T-helper 17 cell (primary cell): ENCODE results near the gene FAM193A. TPM values are rescaled to one million over a fixed set of nuclear protein-coding genes. Genes with fewer than 3 reads are reported as not detected.
"Not testable (repeated sequence)": the region's sequence is repeated elsewhere in the genome, so short reads cannot be mapped to it uniquely, and the experiment has no call there.

Experiments
- ATAC-seq: fragments of 150-1000 bp; cut with Tn5 transposase; 2 replicates; pipeline ENCODE4 v1.10.0; 2021; ENCODE audit warnings: mild to moderate bottlenecking, moderate library complexity
- DNase-seq, 3 donors: peaks; one replicate each; pipeline versions ENCODE4 v3.0.0 to v3.0.0-alpha.2; 2020 to 2021
- H3K9me3 ChIP-seq: one replicate; pipeline ENCODE4 v1.7.0; 2013; ENCODE audit warnings: low read length, mild to moderate bottlenecking; ENCODE audit not compliant: control insufficient read depth, poor library complexity, severe bottlenecking
- H3K27ac Mint-ChIP-seq: one replicate; pipeline ENCODE4 v1.8.0; 2022; ENCODE audit warnings: mild to moderate bottlenecking, moderate library complexity, mixed read lengths
- H3K27me3 Mint-ChIP-seq: one replicate; pipeline ENCODE4 v1.8.0; 2022; ENCODE audit warnings: mixed read lengths
- H3K36me3 Mint-ChIP-seq: one replicate; pipeline ENCODE4 v1.8.0; 2022; ENCODE audit warnings: low read depth, mixed read lengths
- H3K4me1 Mint-ChIP-seq: one replicate; pipeline ENCODE4 v1.8.0; 2022; ENCODE audit warnings: mild to moderate bottlenecking, mixed read lengths
- H3K4me3 Mint-ChIP-seq: one replicate; pipeline ENCODE4 v1.8.0; 2022; ENCODE audit warnings: mild to moderate bottlenecking, moderate library complexity, mixed read lengths
- total RNA-seq, 4 donors: library from RNA in 2 of 4; stranded (reverse) in 2 of 4; gene quantifications; one replicate each; pipeline ENCODE4 v1.2.3 and lab custom pipeline; 2022 to 2026

Gene FAM193A
- total RNA-seq, 2 donors from 2014 or later = 34.8 to 39.8 TPM

DNA sequence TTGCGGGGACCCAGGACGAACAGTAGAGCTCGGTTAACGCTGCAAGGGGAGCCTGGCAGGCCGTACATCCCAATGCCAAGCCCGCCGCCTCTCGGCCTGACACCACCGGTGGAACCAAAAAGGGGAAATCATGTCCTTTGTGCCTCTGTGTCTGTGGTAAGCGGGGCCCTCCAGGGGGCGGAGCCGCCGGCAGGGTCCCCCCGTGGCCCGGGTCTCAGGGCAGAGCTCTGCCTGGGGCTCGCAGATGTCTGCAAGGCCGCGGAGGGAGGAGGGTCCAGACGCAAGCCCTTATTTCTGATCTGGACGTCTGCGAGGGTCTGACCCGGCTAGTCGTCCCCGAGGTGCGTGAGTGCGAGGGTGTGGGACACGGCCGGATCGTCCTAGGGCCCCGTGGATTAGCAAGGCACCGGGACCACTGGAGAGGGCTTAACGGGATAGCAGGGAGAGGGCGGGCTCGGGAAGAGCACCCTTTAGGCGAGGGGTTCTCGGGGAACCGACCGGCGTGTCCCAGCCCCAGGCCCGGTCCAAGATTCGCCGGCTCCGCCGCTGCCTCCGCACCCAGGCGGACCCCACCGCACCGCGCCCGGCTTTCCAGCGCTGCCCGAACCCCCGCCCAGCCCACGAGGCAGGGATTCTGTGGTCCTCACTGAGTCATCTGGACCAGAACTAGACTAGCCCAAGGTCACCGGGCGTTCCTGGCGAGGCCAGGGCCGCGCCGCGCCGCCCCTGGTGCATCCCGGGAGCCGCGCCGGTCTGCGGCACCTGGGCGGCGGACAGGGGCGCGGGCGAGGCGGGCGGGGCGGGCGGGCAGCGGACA lies 863 bp upstream of the FAM193A start:
- H3K27me3 Mint-ChIP-seq = no peaks in the 10 kb centered on the region
- H3K27ac Mint-ChIP-seq = peak overlapping the region; percentile 53
- H3K4me3 Mint-ChIP-seq = peak overlapping the region; percentile 88
- DNase-seq = peak; percentile 31 to 45 (median 33)
- no peaks in the 10 kb centered on the region for H3K9me3 ChIP-seq
- H3K4me1 Mint-ChIP-seq = peaks cover 9% of the 10 kb centered on the region
- no peaks in the 10 kb centered on the region for H3K36me3 Mint-ChIP-seq
- ATAC-seq = peak; percentile 3

DNA sequence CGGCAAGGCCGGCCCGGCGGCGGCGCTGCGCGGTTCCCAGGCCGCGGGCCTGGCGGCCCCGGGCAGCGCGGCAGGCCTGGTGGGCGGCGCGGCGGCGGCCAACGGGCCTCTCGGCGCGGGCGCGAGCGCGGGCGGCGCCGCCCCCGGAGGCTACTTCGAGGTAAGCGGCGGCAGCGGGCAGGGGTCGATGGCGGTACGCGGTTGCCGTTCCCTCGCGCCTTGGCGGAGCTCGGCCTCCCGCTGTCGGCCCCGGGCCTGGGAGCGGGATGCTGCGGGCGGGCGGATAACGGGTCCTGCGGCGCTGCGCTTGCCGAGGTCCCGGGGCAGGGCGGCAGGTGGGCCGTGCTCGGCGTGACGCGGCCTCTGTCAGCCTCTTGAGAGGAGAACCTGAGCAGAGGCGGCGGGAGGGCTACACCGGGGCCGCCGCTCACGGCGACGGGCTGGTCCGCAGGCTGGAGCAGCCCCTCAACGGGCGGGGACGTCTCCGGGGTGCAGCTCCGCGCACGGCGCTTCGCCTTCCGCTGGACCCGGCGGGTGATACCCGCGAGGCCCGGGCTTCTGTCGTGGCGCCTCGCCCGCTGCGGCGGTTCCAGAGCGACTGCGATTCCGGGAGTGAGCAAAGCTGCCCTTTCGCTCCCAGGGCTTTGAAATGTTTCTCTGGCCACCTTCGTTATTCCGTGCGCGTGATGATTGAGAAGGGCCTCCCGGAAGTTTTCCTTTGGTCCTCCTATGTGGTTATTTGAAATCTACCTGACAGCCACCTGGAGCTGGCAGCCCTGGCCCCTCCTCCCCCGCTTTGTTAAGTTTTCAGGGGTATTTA lies 774 bp downstream of the FAM193A start:
- H3K4me3 Mint-ChIP-seq = peak overlapping the region; percentile 84
- H3K9me3 ChIP-seq = no peaks in the 10 kb centered on the region
- H3K4me1 Mint-ChIP-seq = peaks cover 9% of the 10 kb centered on the region
- H3K27me3 Mint-ChIP-seq = no peaks in the 10 kb centered on the region
- DNase-seq (peak; percentile 43 to 54 (median 47)), ATAC-seq (peak; percentile 4)
- H3K36me3 Mint-ChIP-seq = no peaks in the 10 kb centered on the region
- H3K27ac Mint-ChIP-seq = peak overlapping the region; percentile 76

DNA sequence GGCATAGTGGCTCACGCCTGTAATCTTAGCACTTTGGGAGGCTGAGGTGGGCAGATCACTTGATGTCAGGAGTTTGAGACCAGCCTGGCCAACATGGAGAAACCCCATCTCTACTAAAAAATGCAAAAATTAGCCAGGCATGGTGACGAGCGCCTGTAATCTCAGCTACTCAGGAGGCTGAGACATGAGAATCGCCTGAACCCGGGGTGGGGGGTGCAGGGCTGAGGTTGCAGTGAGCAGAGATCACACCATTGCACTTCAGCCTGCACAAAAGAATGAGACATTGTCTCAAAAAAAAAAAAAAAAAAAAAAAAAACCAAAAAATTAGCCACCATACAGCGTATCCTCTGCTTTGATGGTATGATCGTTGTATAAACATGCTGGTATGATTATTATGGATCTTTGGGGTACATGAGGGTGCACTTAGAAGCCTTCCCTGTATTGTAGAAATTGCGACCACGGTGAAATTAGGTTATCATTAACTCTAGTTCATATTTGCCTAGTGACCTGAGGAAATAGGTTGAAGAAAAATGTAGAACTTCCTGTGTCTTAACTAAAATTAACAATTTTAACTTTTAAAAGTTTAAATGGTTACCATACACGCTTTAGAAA lies 7.2 kb downstream of the FAM193A start:
- H3K9me3 ChIP-seq, DNase-seq, H3K4me3 Mint-ChIP-seq, ATAC-seq, H3K36me3 Mint-ChIP-seq, H3K27ac Mint-ChIP-seq, H3K27me3 Mint-ChIP-seq: not testable (repeated sequence)
- peaks cover 19% of the 10 kb centered on the region for H3K4me1 Mint-ChIP-seq

DNA sequence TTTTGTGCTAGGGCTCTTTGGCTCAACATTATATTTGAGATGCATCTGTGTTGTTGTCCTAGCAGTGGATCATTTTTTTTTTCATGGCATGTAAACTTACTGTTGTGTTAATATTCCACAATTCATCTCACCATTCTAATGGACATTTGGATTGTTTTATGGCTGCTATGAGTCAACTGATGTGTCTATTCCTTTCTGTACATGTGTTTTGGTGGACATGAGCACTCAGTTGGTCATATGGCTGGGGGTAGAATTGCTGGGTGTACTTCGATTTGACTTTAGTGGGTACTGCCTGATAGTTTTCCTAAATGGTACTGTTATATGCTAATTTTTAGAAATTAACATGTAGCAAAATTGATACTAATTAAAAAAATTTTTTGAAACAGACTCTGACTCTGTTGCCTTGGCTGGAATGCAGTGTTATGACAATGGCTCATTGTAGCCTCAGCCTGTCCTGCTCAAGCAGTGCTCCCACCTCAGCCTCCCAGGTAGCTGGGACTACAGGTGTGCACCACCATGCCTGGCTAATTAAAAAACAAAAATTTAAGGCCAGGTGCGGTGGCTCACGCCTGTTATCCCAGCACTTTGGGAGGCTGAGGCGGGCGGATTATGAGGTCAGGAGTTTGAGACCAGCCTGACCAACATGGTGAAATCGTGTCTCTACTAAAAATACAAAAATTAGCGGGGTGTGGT lies 9.0 kb downstream of the FAM193A start:
- Mint-ChIP-seq H3K27me3 (no peaks in the 10 kb centered on the region), H3K4me3 (no peak overlapping the region), H3K27ac (peak overlapping the region; percentile 69), H3K36me3 (no peaks in the 10 kb centered on the region), H3K4me1 (peaks cover 18% of the 10 kb centered on the region)
- ATAC-seq (no peak), DNase-seq (no peak)
- no peaks in the 10 kb centered on the region for H3K9me3 ChIP-seq

DNA sequence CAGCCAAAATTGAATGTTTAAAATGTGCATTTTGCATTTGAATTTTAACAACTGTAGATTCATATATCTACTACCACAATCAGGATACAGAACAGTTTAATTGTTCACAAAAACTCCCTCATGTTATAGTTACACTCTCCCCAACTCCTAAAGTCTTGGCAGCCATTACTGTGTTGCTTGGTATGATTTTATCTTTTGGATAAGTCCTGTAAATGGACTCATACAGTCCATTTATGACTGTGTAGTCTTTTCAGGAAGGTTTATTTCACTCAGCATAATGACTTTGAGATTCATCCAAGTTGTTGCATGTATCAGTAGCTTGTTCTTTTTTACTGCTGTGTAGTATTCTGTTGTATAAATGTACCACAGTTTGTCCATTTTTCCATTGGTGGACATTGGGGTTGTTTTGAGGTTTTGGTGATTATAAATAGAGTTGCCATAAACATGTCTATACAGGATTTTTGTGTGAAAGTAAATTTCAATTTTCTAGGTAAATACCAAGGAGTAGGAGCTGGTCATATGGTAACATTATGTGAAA lies 9.9 kb downstream of the FAM193A start:
- no peak overlapping the region for H3K4me3 Mint-ChIP-seq
- no peaks in the 10 kb centered on the region for H3K27me3 Mint-ChIP-seq
- DNase-seq (no peak), ATAC-seq (no peak)
- H3K9me3 ChIP-seq = no peaks in the 10 kb centered on the region
- H3K4me1 Mint-ChIP-seq = peaks cover 23% of the 10 kb centered on the region
- H3K27ac Mint-ChIP-seq = no peak overlapping the region
- H3K36me3 Mint-ChIP-seq = no peaks in the 10 kb centered on the region

DNA sequence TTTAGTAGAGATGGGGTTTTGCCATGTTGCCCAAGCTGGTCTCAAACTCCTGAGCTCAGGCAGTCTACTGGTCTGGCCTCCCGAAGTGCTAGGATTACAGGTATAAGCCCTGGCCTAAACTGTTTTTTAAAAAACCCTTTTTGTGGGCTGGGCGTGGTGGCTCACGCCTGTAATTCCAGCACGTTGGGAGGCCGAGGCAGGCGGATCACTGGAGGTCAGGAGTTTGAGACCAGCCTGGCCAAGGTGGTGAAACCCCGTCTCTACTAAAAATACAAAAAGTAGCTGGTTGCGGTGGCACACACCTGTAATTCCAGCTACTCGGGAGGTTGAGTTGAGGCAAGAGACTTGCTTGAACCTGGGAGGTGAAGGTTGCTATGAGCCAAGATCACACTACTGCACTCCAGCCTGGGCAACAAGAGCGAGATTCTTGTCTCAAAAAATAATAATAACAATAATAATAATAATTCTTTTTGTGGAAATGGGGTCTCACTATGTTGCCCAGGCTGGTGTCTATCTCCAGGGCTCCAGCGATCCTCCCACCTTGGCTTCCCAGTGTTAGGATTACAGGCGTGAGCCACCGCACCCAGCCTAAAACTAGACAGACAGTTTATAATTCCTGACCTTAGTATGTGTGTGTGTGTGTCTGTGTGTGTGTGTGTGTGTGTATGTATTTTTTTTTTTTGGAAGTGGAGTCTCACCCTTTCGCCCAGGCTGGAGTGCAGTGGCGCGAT lies 10.7 kb downstream of the FAM193A start:
- peaks cover 26% of the 10 kb centered on the region for H3K4me1 Mint-ChIP-seq
- not testable (repeated sequence) for H3K4me3 Mint-ChIP-seq, H3K36me3 Mint-ChIP-seq, H3K27me3 Mint-ChIP-seq, H3K9me3 ChIP-seq, DNase-seq, ATAC-seq
- peak overlapping the region; percentile 43 for H3K27ac Mint-ChIP-seq

DNA sequence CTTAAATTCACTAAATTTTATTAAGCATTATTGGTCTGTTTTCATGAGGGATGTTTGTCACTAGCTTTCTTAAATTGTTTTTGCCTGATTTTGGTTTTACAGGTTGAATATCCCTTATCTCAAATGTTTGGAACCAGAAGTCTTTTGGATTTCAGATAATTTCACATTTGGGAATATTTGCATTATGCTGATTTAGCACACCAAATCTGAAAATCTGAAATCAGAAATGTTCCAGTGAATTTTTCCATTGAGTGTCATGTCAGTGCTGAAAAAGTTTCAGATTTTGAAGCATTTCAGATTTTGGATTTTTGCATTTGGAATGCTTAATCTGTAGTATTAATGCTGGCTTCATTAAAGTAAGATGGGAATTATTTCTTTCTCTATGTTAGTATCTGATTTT lies 14.7 kb downstream of the FAM193A start:
- no peak for DNase-seq
- ATAC-seq = no peak
- no peak overlapping the region for H3K27ac Mint-ChIP-seq

DNA sequence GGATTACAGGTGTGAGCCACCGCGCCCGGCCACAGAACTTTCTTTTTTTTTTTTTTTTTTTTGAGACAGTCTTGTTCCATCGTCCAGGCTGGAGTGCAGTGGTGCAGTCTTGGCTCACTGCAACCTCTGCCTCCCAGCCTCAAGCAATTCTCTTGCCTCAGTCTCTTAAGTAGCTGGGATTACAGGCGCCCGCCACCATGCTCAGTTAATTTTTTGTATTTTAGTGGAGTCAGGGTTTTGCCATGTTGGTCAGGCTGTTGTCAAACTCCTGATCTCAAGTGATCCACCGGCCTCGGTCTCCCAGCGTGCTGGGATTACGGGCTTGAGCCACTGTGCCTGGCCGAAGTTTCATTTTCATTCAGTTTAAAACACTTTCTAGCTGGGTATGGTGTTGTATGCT lies 16.4 kb downstream of the FAM193A start:
- H3K27me3 Mint-ChIP-seq = no peaks in the 10 kb centered on the region

More for the DNA sequence above, 14.7 kb downstream of the FAM193A start:
- Mint-ChIP-seq H3K36me3 (no peaks in the 10 kb centered on the region), H3K27me3 (no peaks in the 10 kb centered on the region), H3K4me3 (no peak overlapping the region), H3K4me1 (peaks cover 26% of the 10 kb centered on the region)
- no peaks in the 10 kb centered on the region for H3K9me3 ChIP-seq

DNA sequence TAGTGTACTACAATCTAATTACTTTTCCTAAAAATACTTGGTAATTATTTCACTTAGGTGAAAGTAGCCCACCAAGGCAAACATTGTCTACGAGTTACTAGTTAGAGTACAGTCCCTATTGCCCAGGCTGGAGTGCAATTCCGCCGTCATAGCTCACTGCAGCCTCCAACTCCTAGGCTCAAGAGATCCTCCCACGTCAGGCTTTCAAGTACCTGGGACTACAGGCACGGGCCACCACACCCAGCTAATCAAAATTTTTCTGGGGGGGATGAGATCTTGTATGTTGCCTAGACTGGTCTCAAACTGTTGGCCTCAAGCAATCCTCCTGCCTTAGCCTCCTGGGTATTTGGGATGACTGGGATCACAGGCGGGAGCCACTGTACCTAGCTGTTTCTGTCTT lies 21.9 kb downstream of the FAM193A start:
- ATAC-seq = no peak
- H3K27ac Mint-ChIP-seq = no peak overlapping the region
- H3K36me3 Mint-ChIP-seq = peaks cover 5% of the 10 kb centered on the region
- H3K27me3 Mint-ChIP-seq = no peaks in the 10 kb centered on the region
- no peak for DNase-seq
- no peaks in the 10 kb centered on the region for H3K9me3 ChIP-seq
- peaks cover 33% of the 10 kb centered on the region for H3K4me1 Mint-ChIP-seq
- H3K4me3 Mint-ChIP-seq = no peak overlapping the region

More for the DNA sequence above, 16.4 kb downstream of the FAM193A start:
- H3K27ac Mint-ChIP-seq = no peak overlapping the region
- no peak for DNase-seq
- H3K4me1 Mint-ChIP-seq = peaks cover 32% of the 10 kb centered on the region
- H3K9me3 ChIP-seq = no peaks in the 10 kb centered on the region
- ATAC-seq = no peak
- H3K4me3 Mint-ChIP-seq = no peak overlapping the region
- no peaks in the 10 kb centered on the region for H3K36me3 Mint-ChIP-seq

DNA sequence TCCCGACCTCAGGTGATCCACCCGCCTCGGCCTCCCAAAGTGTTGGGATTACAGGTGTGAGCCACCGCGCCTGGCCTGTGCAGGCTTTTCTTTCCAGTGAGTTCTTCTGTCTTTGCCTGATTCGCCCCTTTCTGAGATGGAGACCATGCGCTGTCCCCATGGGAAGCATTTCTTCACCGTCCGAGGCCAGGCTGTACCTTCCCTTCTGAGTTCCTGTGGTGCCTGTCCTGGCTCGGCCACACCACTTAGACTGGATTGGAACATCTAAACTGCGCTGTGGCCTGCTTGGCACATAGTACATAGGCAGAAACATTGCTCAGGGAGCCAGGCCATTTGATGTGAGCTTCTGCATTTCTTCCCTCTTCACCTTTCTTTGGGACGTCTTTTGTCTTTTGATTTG lies 23.7 kb downstream of the FAM193A start:
- peaks cover 26% of the 10 kb centered on the region for H3K4me1 Mint-ChIP-seq
- H3K9me3 ChIP-seq = no peaks in the 10 kb centered on the region
- no peak overlapping the region for H3K4me3 Mint-ChIP-seq
- H3K27me3 Mint-ChIP-seq = no peaks in the 10 kb centered on the region
- H3K27ac Mint-ChIP-seq = peak overlapping the region; percentile 85
- DNase-seq (no peak), ATAC-seq (no peak)
- H3K36me3 Mint-ChIP-seq = peaks cover 5% of the 10 kb centered on the region

DNA sequence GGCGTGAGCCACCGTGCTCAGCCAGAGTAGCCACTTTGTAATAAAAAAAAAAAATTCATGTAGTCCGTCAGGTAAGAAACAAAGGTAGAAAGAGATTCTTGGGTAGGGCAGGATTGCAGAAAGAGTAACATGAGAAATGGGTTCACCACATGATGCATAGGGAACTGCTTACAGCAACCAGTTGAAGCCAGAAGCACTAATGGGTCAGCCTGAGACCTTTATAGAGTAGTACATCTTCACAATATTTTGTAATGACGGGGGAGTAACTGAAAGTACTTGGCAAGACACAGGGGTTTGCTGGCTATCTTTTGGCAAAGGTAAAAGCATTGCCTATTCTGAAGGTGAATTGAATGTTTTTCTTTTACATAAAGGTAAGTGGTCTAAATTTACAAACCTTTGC lies 29.1 kb downstream of the FAM193A start:
- no peak overlapping the region for H3K27ac Mint-ChIP-seq
- no peaks in the 10 kb centered on the region for H3K9me3 ChIP-seq
- no peaks in the 10 kb centered on the region for H3K27me3 Mint-ChIP-seq
- DNase-seq = no peak
- H3K36me3 Mint-ChIP-seq = peaks cover 4% of the 10 kb centered on the region
- H3K4me3 Mint-ChIP-seq = no peak overlapping the region
- peaks cover 23% of the 10 kb centered on the region for H3K4me1 Mint-ChIP-seq
- ATAC-seq = no peak

DNA sequence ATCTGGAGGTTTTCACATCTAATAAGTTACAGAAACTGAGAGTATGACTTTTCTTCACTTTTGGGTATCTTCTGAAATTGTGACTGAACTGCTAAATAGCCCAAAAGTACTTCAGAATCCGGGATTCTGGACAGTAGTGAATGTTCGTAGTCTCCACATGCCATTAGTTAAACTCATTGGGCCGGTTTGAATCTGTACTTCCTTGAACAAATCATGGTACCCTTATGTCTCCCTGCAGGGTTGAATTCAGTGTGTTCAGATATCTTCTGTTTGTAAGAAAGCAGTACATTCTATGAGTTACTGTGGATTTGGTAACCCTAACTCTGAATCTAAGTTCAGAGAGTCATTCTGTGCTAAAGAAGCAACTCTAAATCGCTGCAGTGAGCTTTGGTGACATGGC lies 33.6 kb downstream of the FAM193A start:
- no peaks in the 10 kb centered on the region for H3K9me3 ChIP-seq
- Mint-ChIP-seq H3K4me3 (peak overlapping the region; percentile 21), H3K4me1 (peaks cover 42% of the 10 kb centered on the region), H3K36me3 (peaks cover 4% of the 10 kb centered on the region), H3K27ac (peak overlapping the region; percentile 74), H3K27me3 (no peaks in the 10 kb centered on the region)
- ATAC-seq (no peak), DNase-seq (no peak)
